Psoas muscle (tissue), 8 donors: ENCODE data around the gene SLC22A23. TPM values are rescaled to one million over a fixed set of nuclear protein-coding genes. Genes with fewer than 3 reads are reported as not detected.
"Not testable (repeated sequence)": the region's sequence is repeated elsewhere in the genome, so short reads cannot be mapped to it uniquely, and the experiment has no call there.

Experiments used
- ATAC-seq, 4 donors: fragments of 200-7000 bp; cut with Tn5 transposase; one replicate each; pipeline ENCODE4 v1.9.1; 2020; ENCODE audit warnings: moderate library complexity in 3 of 4, mild to moderate bottlenecking in 2 of 4
- DNase-seq, 2 donors: peaks; one replicate each; pipeline ENCODE4 v3.0.0-alpha.2; 2020
- H3K27ac ChIP-seq: fragments of 200-600 bp; one replicate; pipeline ENCODE4 v1.8.0; 2022
- H3K27me3 ChIP-seq, 3 donors: fragments of 200-600 bp in 1 of 3; one replicate each; pipeline versions ENCODE4 v1.6.1 to v1.8.0; 2013 to 2022; ENCODE audit warnings: low read length in 2 of 3, mild to moderate bottlenecking in 2 of 3, moderate library complexity in 1 of 3; ENCODE audit not compliant: insufficient read depth in 3 of 3
- H3K36me3 ChIP-seq, 2 donors: fragments of 200-600 bp in 1 of 2; one replicate each; pipeline versions ENCODE4 v1.6.1 to v1.8.0; 2013 to 2022; ENCODE audit warnings: low read depth in 1 of 2, mild to moderate bottlenecking in 1 of 2, moderate library complexity in 1 of 2; ENCODE audit not compliant: insufficient read depth in 1 of 2
- H3K4me1 ChIP-seq: fragments of 200-600 bp; one replicate; pipeline ENCODE4 v1.8.0; 2022
- H3K4me3 ChIP-seq: fragments of 200-600 bp; one replicate; pipeline ENCODE4 v1.8.0; 2022; ENCODE audit warnings: mild to moderate bottlenecking
- H3K9me3 ChIP-seq: fragments of 200-600 bp; one replicate; pipeline ENCODE4 v1.8.0; 2022
- WGBS, 3 donors: extraction: QIAGEN DNeasy Blood & Tissue Kit; methylation state at CpG; one replicate each; pipeline versions ENCODE4 v1.1.6 to v1.1.7; 2013; 5-methylcytosine and 5-hydroxymethylcytosine counted together
- intact Hi-C, 2 donors: fragments of 100-400 bp; cut with DNase I; formaldehyde crosslinking; loops; one replicate each; pipeline versions ENCODE4 v1.11.0 to v1.14.2; 2022
- polyA plus RNA-seq, 3 donors: library from polyadenylated mRNA; stranded (reverse); fragments of 200-250 nt; gene quantifications; one replicate each; pipeline ENCODE4 v1.2.3, GENCODE V29; 2013
- total RNA-seq, 4 donors: library from RNA; stranded (reverse); fragmentation: NEBNext Ultra II Directional in 2 of 4; extraction: Animal tissue kit (Norgen Biotek cat#: 25700) in 2 of 4; gene quantifications; one replicate each; pipeline versions ENCODE4 v1.2.1 to v1.2.4, GENCODE V29; 2021 to 2023
- TF ChIP-seq, protein P1 (sequence below): fragments of 200-600 bp; IDR thresholded peaks from one replicate; pipeline ENCODE4 v1.8.0; 2022; ENCODE audit warnings: antibody characterized with exemption
- donor health status: healthy with polysubstance abuse.
- donor health status: DM: no; HTN: no; CAD: no; lungs with moderate emphysema.
- donor health status: Bipolar disorder and iron deficiency.
- donor health status: healthy.
- donor health status: DM: yes; HTN: yes; CAD: no.
- donor health status: DM: no; HTN: no; CAD: no.
- donor health status: DM: no; HTN: no; CAD: no.
- donor health status: DM: yes; HTN: yes; CAD: no.

The SLC22A23 gene
- total and polyA plus RNA-seq, 7 donors, result 4.6 to 13.7 (median 8.7) TPM

DNA sequence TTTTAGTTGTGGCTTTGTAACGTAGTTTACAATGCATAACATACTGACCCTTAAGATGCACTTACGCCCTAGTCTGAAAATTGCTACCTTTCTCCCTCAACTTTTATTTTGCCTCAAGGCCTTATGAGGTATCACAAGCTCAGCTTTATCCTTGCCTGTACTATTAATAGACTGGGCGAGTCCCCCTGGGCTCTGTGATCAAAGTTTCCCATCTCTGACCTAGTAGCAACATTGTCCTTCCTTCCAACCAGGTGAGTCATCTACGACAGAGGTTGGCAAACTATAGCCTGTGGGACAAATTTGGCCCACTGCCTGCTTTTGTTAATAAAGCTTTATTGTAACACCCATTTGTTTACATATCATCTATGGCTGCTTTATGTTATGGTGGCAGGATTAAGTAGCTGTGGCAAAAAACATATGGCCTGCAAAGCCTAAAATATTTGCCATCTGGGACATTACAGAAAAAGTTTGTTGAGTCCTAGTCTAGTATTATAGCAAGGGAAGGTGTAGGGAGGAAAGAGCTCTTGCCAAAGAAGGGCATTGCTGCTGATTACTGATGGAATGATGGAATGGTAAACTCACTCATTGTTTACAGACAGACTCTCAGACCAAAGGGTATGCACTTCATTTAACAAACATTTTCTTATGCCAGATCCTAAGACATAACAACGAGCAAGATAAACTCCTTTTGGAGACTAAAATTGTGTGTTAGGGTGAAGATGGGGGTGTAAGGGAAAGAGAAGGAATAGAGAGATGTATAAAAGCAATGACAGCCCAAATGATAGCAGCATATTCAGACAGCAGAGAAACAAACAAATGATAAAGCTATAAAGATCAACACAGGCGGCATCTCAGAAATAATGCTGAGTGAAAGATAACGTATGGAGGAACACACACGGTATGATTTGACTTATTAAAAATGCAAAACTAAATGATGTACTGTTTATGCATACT lies 74.2 kb downstream of the SLC22A23 start:
- no peak for DNase-seq
- no peaks in the 10 kb centered on the region for H3K9me3 ChIP-seq
- ATAC-seq, result peak in 2 of 4 donors; percentile 39 to 46
- H3K4me1 ChIP-seq, result peaks cover 17% of the 10 kb centered on the region
- intact Hi-C loops, result no loop called here
- H3K27me3 ChIP-seq, result no peaks in the 10 kb centered on the region
- no peaks in the 10 kb centered on the region for H3K36me3 ChIP-seq
- H3K4me3 ChIP-seq, result no peak overlapping the region
- 84 to 88% (median 85%) methylated on average over 8 of the region's 8 CpGs for WGBS, 3 donors
- TF ChIP-seq, protein P1, sequence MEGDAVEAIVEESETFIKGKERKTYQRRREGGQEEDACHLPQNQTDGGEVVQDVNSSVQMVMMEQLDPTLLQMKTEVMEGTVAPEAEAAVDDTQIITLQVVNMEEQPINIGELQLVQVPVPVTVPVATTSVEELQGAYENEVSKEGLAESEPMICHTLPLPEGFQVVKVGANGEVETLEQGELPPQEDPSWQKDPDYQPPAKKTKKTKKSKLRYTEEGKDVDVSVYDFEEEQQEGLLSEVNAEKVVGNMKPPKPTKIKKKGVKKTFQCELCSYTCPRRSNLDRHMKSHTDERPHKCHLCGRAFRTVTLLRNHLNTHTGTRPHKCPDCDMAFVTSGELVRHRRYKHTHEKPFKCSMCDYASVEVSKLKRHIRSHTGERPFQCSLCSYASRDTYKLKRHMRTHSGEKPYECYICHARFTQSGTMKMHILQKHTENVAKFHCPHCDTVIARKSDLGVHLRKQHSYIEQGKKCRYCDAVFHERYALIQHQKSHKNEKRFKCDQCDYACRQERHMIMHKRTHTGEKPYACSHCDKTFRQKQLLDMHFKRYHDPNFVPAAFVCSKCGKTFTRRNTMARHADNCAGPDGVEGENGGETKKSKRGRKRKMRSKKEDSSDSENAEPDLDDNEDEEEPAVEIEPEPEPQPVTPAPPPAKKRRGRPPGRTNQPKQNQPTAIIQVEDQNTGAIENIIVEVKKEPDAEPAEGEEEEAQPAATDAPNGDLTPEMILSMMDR, result no peak
- H3K27ac ChIP-seq, result no peak overlapping the region

DNA sequence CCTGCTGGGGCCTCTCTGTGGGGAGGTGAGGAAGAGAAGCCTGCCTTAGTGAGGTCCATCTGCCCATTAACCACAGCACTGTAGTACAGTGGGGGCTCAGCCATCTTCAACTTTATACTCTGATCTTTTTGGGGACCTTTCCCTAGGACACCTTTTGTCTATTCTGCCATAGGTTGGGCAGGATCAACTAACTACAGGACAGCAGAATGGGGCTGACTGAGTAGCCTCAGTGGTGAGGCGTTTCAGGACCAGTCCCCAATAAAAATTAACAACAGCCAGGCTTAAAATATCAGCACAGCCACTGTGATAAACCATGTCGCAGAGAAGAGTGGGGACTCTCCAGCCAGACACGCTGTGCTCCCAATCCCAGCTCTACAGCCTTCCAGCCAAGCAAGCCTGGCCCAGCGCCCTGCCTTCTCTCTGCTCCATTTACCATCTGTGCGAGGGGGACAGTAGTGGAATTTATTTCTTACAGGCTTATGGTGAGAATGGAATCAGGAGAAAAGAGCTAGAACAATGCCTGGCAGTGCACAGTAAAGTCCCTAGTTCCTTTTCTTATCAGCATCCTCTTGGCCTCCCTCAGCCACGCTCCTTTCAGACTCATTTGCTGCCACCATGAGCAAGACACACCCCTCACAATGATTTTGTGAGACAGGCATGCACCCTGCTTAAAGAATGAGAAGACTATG lies 75.5 kb downstream of the SLC22A23 start:
- WGBS, 3 donors, result 34 to 47% (median 35%) methylated on average over 6 of the region's 6 CpGs
- no peaks in the 10 kb centered on the region for H3K9me3 ChIP-seq
- TF ChIP-seq, protein P1, result no peak
- peaks cover 17% of the 10 kb centered on the region for H3K4me1 ChIP-seq
- H3K27me3 ChIP-seq, result no peaks in the 10 kb centered on the region
- no peak overlapping the region for H3K27ac ChIP-seq
- H3K4me3 ChIP-seq, result no peak overlapping the region
- ATAC-seq (no peak), DNase-seq (no peak)
- no peaks in the 10 kb centered on the region for H3K36me3 ChIP-seq
- intact Hi-C loops, result no loop called here

GRCh38 chr6:3380344-3381232 lies 76.3 kb downstream of the SLC22A23 start:
- intact Hi-C loops, result no loop called here
- Histone ChIP-seq H3K4me3 (no peak overlapping the region), H3K36me3 (no peaks in the 10 kb centered on the region), H3K9me3 (no peaks in the 10 kb centered on the region), H3K4me1 (peaks cover 14% of the 10 kb centered on the region), H3K27me3 (no peaks in the 10 kb centered on the region), H3K27ac (no peak overlapping the region)
- WGBS, 3 donors, result 86 to 91% (median 88%) methylated on average over 11 of the region's 11 CpGs
- TF ChIP-seq, protein P1, result no peak
- no peak for ATAC-seq
- DNase-seq, result no peak

DNA sequence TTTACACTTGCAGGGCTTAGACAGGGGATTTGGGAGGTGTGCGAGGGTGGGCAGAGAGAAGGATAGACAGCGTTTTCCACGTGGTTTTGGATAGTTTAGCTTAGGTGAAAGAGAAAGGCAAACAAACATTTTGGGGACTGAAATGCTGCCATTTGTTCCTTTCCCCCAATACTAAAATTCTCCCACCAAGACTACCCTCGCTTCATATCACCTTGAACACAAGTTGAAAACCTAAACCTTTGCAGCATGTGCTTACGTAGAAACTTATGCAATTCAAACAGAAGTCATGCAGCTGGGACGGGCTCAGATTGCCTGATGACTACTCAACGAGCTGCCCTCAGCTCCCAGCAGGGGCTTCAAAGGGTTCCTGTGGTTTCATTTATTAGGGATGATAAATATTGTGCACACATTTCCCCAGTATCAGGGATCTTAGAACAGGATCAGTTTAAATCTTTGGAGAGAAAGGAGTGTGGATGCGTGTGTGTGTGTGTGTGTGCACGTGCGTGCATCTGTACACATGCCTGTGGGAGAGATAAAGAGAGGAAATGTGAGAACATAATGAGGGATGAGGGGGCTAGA lies 77.3 kb downstream of the SLC22A23 start:
- TF ChIP-seq, protein P1, result no peak
- Histone ChIP-seq H3K27me3 (no peaks in the 10 kb centered on the region), H3K36me3 (no peaks in the 10 kb centered on the region), H3K4me3 (no peak overlapping the region), H3K27ac (no peak overlapping the region), H3K4me1 (peaks cover 9% of the 10 kb centered on the region), H3K9me3 (no peaks in the 10 kb centered on the region)
- ATAC-seq (peak; percentile 38 to 68 (median 56)), DNase-seq (no peak)
- intact Hi-C loops, result no loop called here
- 77 to 91% (median 83%) methylated on average over 10 of the region's 10 CpGs for WGBS, 3 donors

DNA sequence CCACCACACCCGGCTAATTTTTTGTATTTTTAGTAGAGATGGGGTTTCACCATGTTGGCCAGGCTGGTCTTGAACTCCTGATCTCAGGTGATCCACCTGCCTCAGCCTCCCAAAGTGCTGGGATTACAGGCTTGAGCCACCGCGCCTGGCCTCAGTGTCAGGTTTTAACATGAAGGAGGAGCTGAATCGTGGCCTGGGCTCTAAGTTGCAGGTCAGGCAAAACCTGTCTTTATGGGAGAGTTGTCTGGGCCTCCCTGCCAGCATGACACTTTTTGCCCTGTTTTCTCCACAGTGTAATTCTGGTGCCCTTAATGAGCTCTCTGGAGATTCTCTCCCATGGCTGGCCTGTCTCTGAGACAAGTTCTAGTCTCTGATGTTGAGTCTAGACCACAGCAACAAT lies 78.0 kb downstream of the SLC22A23 start:
- H3K9me3 ChIP-seq, intact Hi-C loops, H3K36me3 ChIP-seq, H3K4me1 ChIP-seq, H3K4me3 ChIP-seq, DNase-seq, H3K27me3 ChIP-seq, ATAC-seq, H3K27ac ChIP-seq: not testable (repeated sequence)
- WGBS, 3 donors, result 72 to 92% (median 90%) methylated on average over 4 of the region's 4 CpGs

GRCh38 chr6:3378398-3378782 lies 78.5 kb downstream of the SLC22A23 start:
- H3K4me3 ChIP-seq, H3K27me3 ChIP-seq, H3K36me3 ChIP-seq, intact Hi-C loops, ATAC-seq, H3K4me1 ChIP-seq, DNase-seq, H3K9me3 ChIP-seq: not testable (repeated sequence)
- H3K27ac ChIP-seq, result peak overlapping the region; percentile 21
- WGBS, 3 donors, result 77 to 88% (median 84%) methylated on average over 4 to 6 of the region's 6 CpGs
